HEK293 (cell line): ENCODE measurements around the gene TRMU.

ENCODE experiments used
- CTCF ChIA-PET: fragments of 350-600 bp; formaldehyde crosslinking; extraction: SDS; loops from one replicate; lab custom pipeline; 2021; ENCODE audit warnings: antibody characterized with exemption; lab: Yijun Ruan, JAX
- POLR2A ChIA-PET: fragments of 300-600 bp; formaldehyde crosslinking; extraction: SDS; loops from one replicate; lab custom pipeline; 2020; ENCODE audit warnings: antibody characterized with exemption, inconsistent platforms; lab: Yijun Ruan, JAX
- H3K27ac ChIP-seq: fragments of 200-500 bp; sonication (Bioruptor generic); 2 replicates; pipeline ENCODE4 v1.5.1; 2014; ENCODE audit warnings: low read depth, low read length, control low read depth, inconsistent platforms; ENCODE audit errors: extremely low read depth
- H3K36me3 ChIP-seq, 2 experiments: fragments of 200-500 bp in 1 of 2; sonication (Bioruptor generic) in 1 of 2; 1 replicate in 1 of 2; 2 replicates in 1 of 2; pipeline ENCODE4 v1.5.1; 2014 to 2017; ENCODE audit warnings: inconsistent platforms in 2 of 2, low read length in 2 of 2; ENCODE audit not compliant: control insufficient read depth in 2 of 2, insufficient read depth in 1 of 2
- H3K4me1 ChIP-seq: fragments of 200-500 bp; sonication (Bioruptor generic); 2 replicates; pipeline ENCODE4 v1.5.1; 2014; ENCODE audit warnings: mild to moderate bottlenecking, low read length, inconsistent platforms; ENCODE audit not compliant: control insufficient read depth, insufficient read depth
- H3K4me3 ChIP-seq: 2 replicates; pipeline ENCODE4 v1.5.1; 2011; ENCODE audit warnings: low read depth, mild to moderate bottlenecking, control low read depth, low read length, moderate library complexity
- H3K9me3 ChIP-seq: fragments of 200-500 bp; sonication (Bioruptor generic); 2 replicates; pipeline ENCODE4 v1.5.1; 2014; ENCODE audit warnings: low read depth, low read length, inconsistent platforms; ENCODE audit not compliant: control insufficient read depth, insufficient read depth
- BCL11B ChIP-seq: fragments of 450-650 bp; formaldehyde crosslinking; IDR thresholded peaks from 2 replicates; pipeline ENCODE4 v1.5.1; 2016; ENCODE audit warnings: low read depth, missing biosample characterization, missing genetic modification characterization
- HOXA7 ChIP-seq: sonication (generic); formaldehyde crosslinking; IDR thresholded peaks from 2 replicates; pipeline ENCODE4 v1.8.1; 2022; ENCODE audit warnings: missing genetic modification reagents, borderline replicate concordance
- KLF7 ChIP-seq: fragments of 450-650 bp; formaldehyde crosslinking; IDR thresholded peaks from 2 replicates; pipeline ENCODE4 v1.5.1; 2016; ENCODE audit warnings: missing biosample characterization, missing genetic modification characterization, borderline replicate concordance
- MEIS1 ChIP-seq: sonication (generic); formaldehyde crosslinking; IDR thresholded peaks from 2 replicates; pipeline ENCODE4 v1.8.1; 2022; ENCODE audit warnings: missing genetic modification reagents, mild to moderate bottlenecking, borderline replicate concordance
- TRIM28 ChIP-seq: IDR thresholded peaks from 2 replicates; pipeline ENCODE4 v1.6.1; 2011; ENCODE audit warnings: low read length, control low read depth, borderline replicate concordance
- ZNF140 ChIP-seq: fragments of 450-650 bp; formaldehyde crosslinking; IDR thresholded peaks from 2 replicates; pipeline ENCODE4 v1.5.1; 2016; ENCODE audit warnings: missing biosample characterization, missing genetic modification characterization
- ZNF248 ChIP-seq: fragments of 450-650 bp; formaldehyde crosslinking; IDR thresholded peaks from 2 replicates; pipeline ENCODE4 v1.5.1; 2017; ENCODE audit warnings: missing biosample characterization, missing genetic modification characterization
- ZNF391 ChIP-seq: fragments of 450-650 bp; formaldehyde crosslinking; IDR thresholded peaks from 2 replicates; pipeline ENCODE4 v1.5.1; 2016; ENCODE audit warnings: low read depth, missing biosample characterization, missing genetic modification characterization, borderline replicate concordance
- ZNF404 ChIP-seq: fragments of 450-650 bp; formaldehyde crosslinking; IDR thresholded peaks from 2 replicates; pipeline ENCODE4 v1.5.1; 2017; ENCODE audit warnings: missing biosample characterization, missing genetic modification characterization
- ZNF501 ChIP-seq: fragments of 450-650 bp; formaldehyde crosslinking; IDR thresholded peaks from 2 replicates; pipeline ENCODE4 v1.5.1; 2016; ENCODE audit warnings: missing biosample characterization, missing genetic modification characterization
- ZNF621 ChIP-seq: fragments of 450-650 bp; formaldehyde crosslinking; IDR thresholded peaks from 2 replicates; pipeline ENCODE4 v1.5.1; 2017; ENCODE audit warnings: missing biosample characterization, missing genetic modification characterization
- ZNF623 ChIP-seq: fragments of 450-650 bp; formaldehyde crosslinking; IDR thresholded peaks from 2 replicates; pipeline ENCODE4 v1.5.1; 2016; ENCODE audit warnings: missing biosample characterization, missing genetic modification characterization
- ZNF624 ChIP-seq: fragments of 450-650 bp; formaldehyde crosslinking; IDR thresholded peaks from 2 replicates; pipeline ENCODE4 v1.5.1; 2017; ENCODE audit warnings: missing biosample characterization, missing genetic modification characterization
- ZNF660 ChIP-seq: fragments of 450-650 bp; IDR thresholded peaks from 2 replicates; pipeline ENCODE4 v1.5.1; 2018; ENCODE audit warnings: missing biosample characterization, mild to moderate bottlenecking, missing genetic modification characterization
- ZNF677 ChIP-seq: fragments of 450-650 bp; IDR thresholded peaks from 2 replicates; pipeline ENCODE4 v1.5.0; 2018; ENCODE audit warnings: missing biosample characterization, mild to moderate bottlenecking, missing genetic modification characterization, moderate library complexity
- ZNF707 ChIP-seq: fragments of 450-650 bp; formaldehyde crosslinking; IDR thresholded peaks from 2 replicates; pipeline ENCODE4 v1.5.1; 2016; ENCODE audit warnings: missing biosample characterization, missing genetic modification characterization
- TF ChIP-seq, protein P1 (sequence below): fragments of 450-650 bp; IDR thresholded peaks from 2 replicates; pipeline ENCODE4 v1.5.1; 2018; ENCODE audit warnings: missing biosample characterization, mild to moderate bottlenecking, missing genetic modification characterization
- TF ChIP-seq, protein P2 (sequence below): fragments of 450-650 bp; formaldehyde crosslinking; IDR thresholded peaks from 2 replicates; pipeline ENCODE4 v1.5.1; 2016; ENCODE audit warnings: missing biosample characterization, missing genetic modification characterization
- TF ChIP-seq, protein P3 (sequence below): fragments of 450-650 bp; formaldehyde crosslinking; IDR thresholded peaks from 2 replicates; pipeline ENCODE4; 2016; ENCODE audit warnings: missing biosample characterization, missing genetic modification characterization
- TF ChIP-seq, protein P4 (sequence below): fragments of 450-650 bp; formaldehyde crosslinking; IDR thresholded peaks from 2 replicates; pipeline ENCODE4 v1.5.1; 2017; ENCODE audit warnings: missing biosample characterization, missing genetic modification characterization

Gene TRMU

DNA sequence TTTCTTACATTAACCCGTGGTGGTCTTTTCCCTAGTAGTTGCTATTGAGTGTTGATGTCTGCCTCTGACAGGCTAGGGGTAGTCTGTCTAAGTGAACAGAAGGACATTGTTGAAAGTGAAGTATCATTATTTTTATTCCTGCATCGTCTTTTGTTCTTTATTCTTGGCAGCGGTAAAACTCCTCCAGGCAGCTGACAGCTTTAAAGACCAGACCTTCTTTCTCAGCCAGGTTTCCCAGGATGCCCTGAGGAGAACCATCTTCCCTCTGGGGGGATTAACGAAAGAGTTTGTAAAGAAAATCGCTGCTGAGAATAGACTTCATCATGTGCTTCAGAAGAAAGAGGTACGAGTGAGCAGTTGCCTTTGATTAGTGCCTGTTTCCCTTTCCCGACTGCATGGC is 14.6 kb downstream of the TRMU start:
- no peak overlapping the region for H3K4me3 ChIP-seq
- POLR2A ChIA-PET = interaction anchor here (1.0 kb wide), 1 partner anchor 14 kb away, joined by 3 read pairs; the partner anchor contains the start of gene TRMU
- H3K9me3 ChIP-seq = no peaks in the 10 kb centered on the region
- H3K36me3 ChIP-seq = peaks cover 43 to 99% of the 10 kb centered on the region in 2 experiments
- TF ChIP-seq HOXA7 (CRISPR knock-in tag) (no peak), ZNF677 (tag by site-specific recombination) (no peak), ZNF621 (tag by site-specific recombination) (no peak), ZNF140 (tag by site-specific recombination) (no peak), BCL11B (tag by site-specific recombination) (no peak), MEIS1 (CRISPR knock-in tag) (no peak), ZNF624 (tag by site-specific recombination) (no peak), ZNF660 (tag by site-specific recombination) (no peak)
- TF ChIP-seq, protein P1, sequence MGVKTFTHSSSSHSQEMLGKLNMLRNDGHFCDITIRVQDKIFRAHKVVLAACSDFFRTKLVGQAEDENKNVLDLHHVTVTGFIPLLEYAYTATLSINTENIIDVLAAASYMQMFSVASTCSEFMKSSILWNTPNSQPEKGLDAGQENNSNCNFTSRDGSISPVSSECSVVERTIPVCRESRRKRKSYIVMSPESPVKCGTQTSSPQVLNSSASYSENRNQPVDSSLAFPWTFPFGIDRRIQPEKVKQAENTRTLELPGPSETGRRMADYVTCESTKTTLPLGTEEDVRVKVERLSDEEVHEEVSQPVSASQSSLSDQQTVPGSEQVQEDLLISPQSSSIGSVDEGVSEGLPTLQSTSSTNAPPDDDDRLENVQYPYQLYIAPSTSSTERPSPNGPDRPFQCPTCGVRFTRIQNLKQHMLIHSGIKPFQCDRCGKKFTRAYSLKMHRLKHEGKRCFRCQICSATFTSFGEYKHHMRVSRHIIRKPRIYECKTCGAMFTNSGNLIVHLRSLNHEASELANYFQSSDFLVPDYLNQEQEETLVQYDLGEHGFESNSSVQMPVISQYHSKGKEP = no peak
- TF ChIP-seq, all 188 proteins: peak for 0
- peaks cover 6% of the 10 kb centered on the region; the same call in 1 of the 2 replicates for H3K4me1 ChIP-seq
- CTCF ChIA-PET = interaction anchor here (0.6 to 1.7 kb wide), 4 partner anchors 18 to 356 kb away, joined by 3 read pairs; no protein-coding TSS in a partner anchor
- no peak overlapping the region for H3K27ac ChIP-seq

DNA sequence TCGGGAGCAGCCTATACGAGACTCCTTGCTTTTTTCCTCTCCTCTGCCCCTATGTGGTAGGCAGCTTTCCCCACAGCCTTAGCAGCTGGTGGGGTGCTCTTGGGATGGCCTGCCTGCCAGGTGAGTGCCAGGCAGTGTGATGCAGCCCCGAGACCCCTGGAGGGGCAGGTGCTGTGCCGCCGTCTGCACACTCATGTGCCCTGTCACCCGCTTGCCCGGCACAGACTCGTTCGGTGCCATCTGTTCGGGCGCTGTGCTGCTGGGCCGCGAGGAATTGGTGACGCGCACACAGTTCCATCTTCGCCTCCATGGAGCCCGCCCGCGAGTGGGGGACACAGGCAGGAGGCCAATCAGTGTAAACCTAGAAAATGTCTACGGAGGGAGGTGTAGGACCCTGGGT is 15.1 kb downstream of the TRMU start:
- peaks cover 38 to 99% of the 10 kb centered on the region in 2 experiments for H3K36me3 ChIP-seq
- H3K9me3 ChIP-seq = no peaks in the 10 kb centered on the region
- H3K4me1 ChIP-seq = peaks cover 6% of the 10 kb centered on the region; the same call in 1 of the 2 replicates
- TF ChIP-seq ZNF660 (tag by site-specific recombination) = no peak
- TF ChIP-seq, protein P2, sequence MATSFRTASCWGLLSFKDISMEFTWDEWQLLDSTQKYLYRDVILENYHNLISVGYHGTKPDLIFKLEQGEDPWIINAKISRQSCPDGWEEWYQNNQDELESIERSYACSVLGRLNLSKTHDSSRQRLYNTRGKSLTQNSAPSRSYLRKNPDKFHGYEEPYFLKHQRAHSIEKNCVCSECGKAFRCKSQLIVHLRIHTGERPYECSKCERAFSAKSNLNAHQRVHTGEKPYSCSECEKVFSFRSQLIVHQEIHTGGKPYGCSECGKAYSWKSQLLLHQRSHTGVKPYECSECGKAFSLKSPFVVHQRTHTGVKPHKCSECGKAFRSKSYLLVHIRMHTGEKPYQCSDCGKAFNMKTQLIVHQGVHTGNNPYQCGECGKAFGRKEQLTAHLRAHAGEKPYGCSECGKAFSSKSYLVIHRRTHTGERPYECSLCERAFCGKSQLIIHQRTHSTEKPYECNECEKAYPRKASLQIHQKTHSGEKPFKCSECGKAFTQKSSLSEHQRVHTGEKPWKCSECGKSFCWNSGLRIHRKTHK (tag by site-specific recombination) = no peak
- no peak for TF ChIP-seq TRIM28
- TF ChIP-seq ZNF623 = no peak
- no peak for TF ChIP-seq ZNF391 (tag by site-specific recombination)
- TF ChIP-seq ZNF707 = no peak
- TF ChIP-seq ZNF404 = no peak
- TF ChIP-seq, protein P3, sequence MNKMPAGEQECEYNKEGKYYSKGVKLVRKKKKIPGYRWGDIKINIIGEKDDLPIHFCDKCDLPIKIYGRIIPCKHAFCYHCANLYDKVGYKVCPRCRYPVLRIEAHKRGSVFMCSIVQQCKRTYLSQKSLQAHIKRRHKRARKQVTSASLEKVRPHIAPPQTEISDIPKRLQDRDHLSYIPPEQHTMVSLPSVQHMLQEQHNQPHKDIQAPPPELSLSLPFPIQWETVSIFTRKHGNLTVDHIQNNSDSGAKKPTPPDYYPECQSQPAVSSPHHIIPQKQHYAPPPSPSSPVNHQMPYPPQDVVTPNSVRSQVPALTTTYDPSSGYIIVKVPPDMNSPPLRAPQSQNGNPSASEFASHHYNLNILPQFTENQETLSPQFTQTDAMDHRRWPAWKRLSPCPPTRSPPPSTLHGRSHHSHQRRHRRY (tag by site-specific recombination) = no peak
- TF ChIP-seq ZNF501 (tag by site-specific recombination) = no peak
- TF ChIP-seq ZNF248 (tag by site-specific recombination) = no peak
- TF ChIP-seq KLF7 = no peak
- TF ChIP-seq, protein P4, sequence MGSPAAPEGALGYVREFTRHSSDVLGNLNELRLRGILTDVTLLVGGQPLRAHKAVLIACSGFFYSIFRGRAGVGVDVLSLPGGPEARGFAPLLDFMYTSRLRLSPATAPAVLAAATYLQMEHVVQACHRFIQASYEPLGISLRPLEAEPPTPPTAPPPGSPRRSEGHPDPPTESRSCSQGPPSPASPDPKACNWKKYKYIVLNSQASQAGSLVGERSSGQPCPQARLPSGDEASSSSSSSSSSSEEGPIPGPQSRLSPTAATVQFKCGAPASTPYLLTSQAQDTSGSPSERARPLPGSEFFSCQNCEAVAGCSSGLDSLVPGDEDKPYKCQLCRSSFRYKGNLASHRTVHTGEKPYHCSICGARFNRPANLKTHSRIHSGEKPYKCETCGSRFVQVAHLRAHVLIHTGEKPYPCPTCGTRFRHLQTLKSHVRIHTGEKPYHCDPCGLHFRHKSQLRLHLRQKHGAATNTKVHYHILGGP = no peak
- TF ChIP-seq, all 188 proteins: peak for 0
- H3K4me3 ChIP-seq = no peak overlapping the region
- POLR2A ChIA-PET = no interaction called here
- H3K27ac ChIP-seq = no peak overlapping the region
- CTCF ChIA-PET = interaction anchor here (1.0 to 1.7 kb wide), 2 partner anchors 17 to 193 kb away, joined by 3 read pairs; no protein-coding TSS in a partner anchor
